GM23338 (cell line): ENCODE measurements around the gene EVI5L. TPM values are rescaled to one million over a fixed set of nuclear protein-coding genes. Genes with fewer than 3 reads are reported as not detected.

ENCODE experiments used
- ATAC-seq: fragments of 200-7000 bp; cut with Tn5 transposase; 3 replicates; pipeline ENCODE4 v1.9.1; 2020
- DNase-seq: peaks from one replicate; pipeline ENCODE4 v3.0.0-alpha.2; 2015; ENCODE audit warnings: low spot score
- H2AFZ ChIP-seq: fragments of 200-600 bp; sonication (generic); 2 replicates; pipeline ENCODE4 v1.8.0; 2016; ENCODE audit warnings: antibody characterized with exemption, mild to moderate bottlenecking, moderate library complexity
- H3F3A ChIP-seq: fragments of 200-600 bp; sonication (generic); replicated peaks from 2 replicates; pipeline ENCODE4 v1.8.0; 2017; ENCODE audit warnings: antibody characterized with exemption, mixed run types, low read depth
- H3K27ac ChIP-seq: fragments of 200-600 bp; sonication (generic); 2 replicates; pipeline ENCODE4 v1.6.1; 2016; ENCODE audit warnings: low read depth
- H3K27me3 ChIP-seq: fragments of 200-600 bp; sonication (generic); 2 replicates; pipeline ENCODE4 v1.8.0; 2016; ENCODE audit warnings: mild to moderate bottlenecking, mixed run types, moderate library complexity; ENCODE audit not compliant: insufficient read depth
- H3K36me3 ChIP-seq: fragments of 200-600 bp; sonication (generic); 2 replicates; pipeline ENCODE4 v1.8.0; 2016; ENCODE audit warnings: mild to moderate bottlenecking; ENCODE audit not compliant: insufficient read depth
- H3K4me1 ChIP-seq: fragments of 200-600 bp; sonication (generic); 2 replicates; pipeline ENCODE4 v1.8.0; 2016; ENCODE audit warnings: mild to moderate bottlenecking, moderate library complexity; ENCODE audit not compliant: insufficient read depth
- H3K4me2 ChIP-seq: fragments of 200-600 bp; sonication (generic); 2 replicates; pipeline ENCODE4 v1.7.1; 2017; ENCODE audit warnings: mixed run types
- H3K4me3 ChIP-seq: fragments of 200-600 bp; sonication (generic); 2 replicates; pipeline ENCODE4 v1.6.1; 2016; ENCODE audit warnings: mixed run types
- H3K79me2 ChIP-seq: fragments of 200-600 bp; sonication (generic); replicated peaks from 2 replicates; pipeline ENCODE4 v1.8.0; 2017; ENCODE audit warnings: mild to moderate bottlenecking; ENCODE audit not compliant: insufficient read depth
- H3K9me2 ChIP-seq: fragments of 200-600 bp; sonication (generic); 2 replicates; pipeline ENCODE4 v1.8.0; 2017; ENCODE audit not compliant: insufficient read depth
- H4K20me1 ChIP-seq: fragments of 200-600 bp; sonication (generic); replicated peaks from 2 replicates; pipeline ENCODE4 v1.8.0; 2017; ENCODE audit warnings: mild to moderate bottlenecking; ENCODE audit not compliant: insufficient read depth
- H3K27ac Mint-ChIP-seq: 2 replicates; pipeline ENCODE4 v1.8.0; 2020; ENCODE audit warnings: inconsistent platforms, mild to moderate bottlenecking, moderate library complexity, mixed read lengths
- H3K27me3 Mint-ChIP-seq: 3 replicates; pipeline ENCODE4 v1.8.0; 2022; ENCODE audit warnings: low read depth, mild to moderate bottlenecking, moderate library complexity, mixed read lengths, inconsistent platforms; ENCODE audit not compliant: insufficient read depth, poor library complexity
- H3K36me3 Mint-ChIP-seq: 3 replicates; pipeline ENCODE4 v1.8.0; 2021; ENCODE audit warnings: low read depth, mild to moderate bottlenecking, inconsistent platforms, moderate library complexity, mixed read lengths
- H3K4me1 Mint-ChIP-seq: 3 replicates; pipeline ENCODE4 v1.8.0; 2020; ENCODE audit warnings: mild to moderate bottlenecking, inconsistent platforms, mixed read lengths
- H3K4me3 Mint-ChIP-seq: 3 replicates; pipeline ENCODE4 v1.8.0; 2021; ENCODE audit warnings: moderate library complexity, mild to moderate bottlenecking, inconsistent platforms, mixed read lengths
- H3K9me3 Mint-ChIP-seq: 3 replicates; pipeline ENCODE4 v1.8.0; 2020; ENCODE audit warnings: moderate library complexity, mild to moderate bottlenecking, inconsistent platforms, mixed read lengths
- CREB1 ChIP-seq: fragments of 250-450 bp; sonication (Bioruptor Pico); IDR thresholded peaks from 2 replicates; pipeline ENCODE4 v1.5.0; 2020; ENCODE audit warnings: low read depth, mild to moderate bottlenecking, moderate library complexity
- JUNB ChIP-seq: IDR thresholded peaks from one replicate; pipeline ENCODE4 v1.6.1; 2016; ENCODE audit warnings: antibody characterized with exemption; ENCODE audit not compliant: unreplicated experiment
- NANOG ChIP-seq: IDR thresholded peaks from 2 replicates; pipeline ENCODE4 v1.6.1; 2016; ENCODE audit warnings: antibody characterized with exemption, borderline replicate concordance
- STAT1 ChIP-seq: IDR thresholded peaks from one replicate; pipeline ENCODE4 v1.6.1; 2016; ENCODE audit warnings: antibody characterized with exemption; ENCODE audit not compliant: unreplicated experiment
- ZNF114 ChIP-seq: fragments of 250-450 bp; sonication (Bioruptor Pico); IDR thresholded peaks from 2 replicates; pipeline ENCODE4 v1.5.0; 2020; ENCODE audit warnings: mild to moderate bottlenecking, moderate library complexity
- polyA plus RNA-seq: library from polyadenylated mRNA; unstranded; fragments of >200 nt; fragmentation: Nextera tagmentation; extraction: Ambion mirVana; gene quantifications from 2 replicates; pipeline ENCODE4 v1.2.1, GENCODE V29; 2016
- total RNA-seq: library from RNA; depleted of rRNA; stranded (reverse); fragments of >200 nt; shearing (Covaris generic); gene quantifications from 2 replicates; pipeline ENCODE4 v1.2.3, GENCODE V29; 2014
- TF ChIP-seq, protein P1 (sequence below): fragments of 250-450 bp; sonication (Bioruptor Pico); IDR thresholded peaks from 2 replicates; pipeline ENCODE4 v1.5.0; 2020; ENCODE audit warnings: mild to moderate bottlenecking, moderate library complexity
- TF ChIP-seq, protein P2 (sequence below): IDR thresholded peaks from one replicate; pipeline ENCODE4 v1.6.1; 2018; ENCODE audit warnings: antibody characterized with exemption; ENCODE audit not compliant: unreplicated experiment

EVI5L gene
- total and polyA plus RNA-seq, 2 experiments from 2014 or later = 4.5 to 16.2 TPM

- H3K4me3 Mint-ChIP-seq = peak overlapping the region; percentile 93
- Histone ChIP-seq H2AFZ (peak overlapping the region; percentile 92; the same call in 1 of the 2 replicates), H3K4me3 (peak overlapping the region; percentile 60), H3K27ac (no peak overlapping the region), H3K36me3 (no peaks in the 10 kb centered on the region), H3F3A (0 out of 2 replicates have a peak, but pooled peaks cover 3% of the 10 kb centered on the region), H3K27me3 (0 out of 2 replicates have a peak, but pooled peaks cover 6% of the 10 kb centered on the region), H3K4me2 (peak overlapping the region; percentile 84), H3K4me1 (peaks cover 8% of the 10 kb centered on the region), H3K9me2 (no peaks in the 10 kb centered on the region), H3K79me2 (no peaks in the 10 kb centered on the region), H4K20me1 (no peaks in the 10 kb centered on the region)
- ATAC-seq = peak; percentile 36
- TF ChIP-seq NANOG (no peak), JUNB (no peak), ZNF114 (CRISPR knock-in tag) (no peak), STAT1 (no peak), CREB1 (CRISPR knock-in tag) (no peak)
- TF ChIP-seq, protein P1, sequence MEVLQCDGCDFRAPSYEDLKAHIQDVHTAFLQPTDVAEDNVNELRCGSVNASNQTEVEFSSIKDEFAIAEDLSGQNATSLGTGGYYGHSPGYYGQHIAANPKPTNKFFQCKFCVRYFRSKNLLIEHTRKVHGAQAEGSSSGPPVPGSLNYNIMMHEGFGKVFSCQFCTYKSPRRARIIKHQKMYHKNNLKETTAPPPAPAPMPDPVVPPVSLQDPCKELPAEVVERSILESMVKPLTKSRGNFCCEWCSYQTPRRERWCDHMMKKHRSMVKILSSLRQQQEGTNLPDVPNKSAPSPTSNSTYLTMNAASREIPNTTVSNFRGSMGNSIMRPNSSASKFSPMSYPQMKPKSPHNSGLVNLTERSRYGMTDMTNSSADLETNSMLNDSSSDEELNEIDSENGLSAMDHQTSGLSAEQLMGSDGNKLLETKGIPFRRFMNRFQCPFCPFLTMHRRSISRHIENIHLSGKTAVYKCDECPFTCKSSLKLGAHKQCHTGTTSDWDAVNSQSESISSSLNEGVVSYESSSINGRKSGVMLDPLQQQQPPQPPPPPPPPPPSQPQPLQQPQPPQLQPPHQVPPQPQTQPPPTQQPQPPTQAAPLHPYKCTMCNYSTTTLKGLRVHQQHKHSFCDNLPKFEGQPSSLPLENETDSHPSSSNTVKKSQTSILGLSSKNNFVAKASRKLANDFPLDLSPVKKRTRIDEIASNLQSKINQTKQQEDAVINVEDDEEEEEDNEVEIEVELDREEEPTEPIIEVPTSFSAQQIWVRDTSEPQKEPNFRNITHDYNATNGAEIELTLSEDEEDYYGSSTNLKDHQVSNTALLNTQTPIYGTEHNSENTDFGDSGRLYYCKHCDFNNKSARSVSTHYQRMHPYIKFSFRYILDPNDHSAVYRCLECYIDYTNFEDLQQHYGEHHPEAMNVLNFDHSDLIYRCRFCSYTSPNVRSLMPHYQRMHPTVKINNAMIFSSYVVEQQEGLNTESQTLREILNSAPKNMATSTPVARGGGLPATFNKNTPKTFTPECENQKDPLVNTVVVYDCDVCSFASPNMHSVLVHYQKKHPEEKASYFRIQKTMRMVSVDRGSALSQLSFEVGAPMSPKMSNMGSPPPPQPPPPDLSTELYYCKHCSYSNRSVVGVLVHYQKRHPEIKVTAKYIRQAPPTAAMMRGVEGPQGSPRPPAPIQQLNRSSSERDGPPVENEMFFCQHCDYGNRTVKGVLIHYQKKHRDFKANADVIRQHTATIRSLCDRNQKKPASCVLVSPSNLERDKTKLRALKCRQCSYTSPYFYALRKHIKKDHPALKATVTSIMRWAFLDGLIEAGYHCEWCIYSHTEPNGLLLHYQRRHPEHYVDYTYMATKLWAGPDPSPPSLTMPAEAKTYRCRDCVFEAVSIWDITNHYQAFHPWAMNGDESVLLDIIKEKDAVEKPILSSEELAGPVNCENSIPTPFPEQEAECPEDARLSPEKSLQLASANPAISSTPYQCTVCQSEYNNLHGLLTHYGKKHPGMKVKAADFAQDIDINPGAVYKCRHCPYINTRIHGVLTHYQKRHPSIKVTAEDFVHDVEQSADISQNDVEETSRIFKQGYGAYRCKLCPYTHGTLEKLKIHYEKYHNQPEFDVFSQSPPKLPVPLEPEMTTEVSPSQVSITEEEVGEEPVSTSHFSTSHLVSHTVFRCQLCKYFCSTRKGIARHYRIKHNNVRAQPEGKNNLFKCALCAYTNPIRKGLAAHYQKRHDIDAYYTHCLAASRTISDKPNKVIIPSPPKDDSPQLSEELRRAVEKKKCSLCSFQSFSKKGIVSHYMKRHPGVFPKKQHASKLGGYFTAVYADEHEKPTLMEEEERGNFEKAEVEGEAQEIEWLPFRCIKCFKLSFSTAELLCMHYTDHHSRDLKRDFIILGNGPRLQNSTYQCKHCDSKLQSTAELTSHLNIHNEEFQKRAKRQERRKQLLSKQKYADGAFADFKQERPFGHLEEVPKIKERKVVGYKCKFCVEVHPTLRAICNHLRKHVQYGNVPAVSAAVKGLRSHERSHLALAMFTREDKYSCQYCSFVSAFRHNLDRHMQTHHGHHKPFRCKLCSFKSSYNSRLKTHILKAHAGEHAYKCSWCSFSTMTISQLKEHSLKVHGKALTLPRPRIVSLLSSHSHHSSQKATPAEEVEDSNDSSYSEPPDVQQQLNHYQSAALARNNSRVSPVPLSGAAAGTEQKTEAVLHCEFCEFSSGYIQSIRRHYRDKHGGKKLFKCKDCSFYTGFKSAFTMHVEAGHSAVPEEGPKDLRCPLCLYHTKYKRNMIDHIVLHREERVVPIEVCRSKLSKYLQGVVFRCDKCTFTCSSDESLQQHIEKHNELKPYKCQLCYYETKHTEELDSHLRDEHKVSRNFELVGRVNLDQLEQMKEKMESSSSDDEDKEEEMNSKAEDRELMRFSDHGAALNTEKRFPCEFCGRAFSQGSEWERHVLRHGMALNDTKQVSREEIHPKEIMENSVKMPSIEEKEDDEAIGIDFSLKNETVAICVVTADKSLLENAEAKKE (CRISPR knock-in tag) = no peak
- TF ChIP-seq, protein P2, sequence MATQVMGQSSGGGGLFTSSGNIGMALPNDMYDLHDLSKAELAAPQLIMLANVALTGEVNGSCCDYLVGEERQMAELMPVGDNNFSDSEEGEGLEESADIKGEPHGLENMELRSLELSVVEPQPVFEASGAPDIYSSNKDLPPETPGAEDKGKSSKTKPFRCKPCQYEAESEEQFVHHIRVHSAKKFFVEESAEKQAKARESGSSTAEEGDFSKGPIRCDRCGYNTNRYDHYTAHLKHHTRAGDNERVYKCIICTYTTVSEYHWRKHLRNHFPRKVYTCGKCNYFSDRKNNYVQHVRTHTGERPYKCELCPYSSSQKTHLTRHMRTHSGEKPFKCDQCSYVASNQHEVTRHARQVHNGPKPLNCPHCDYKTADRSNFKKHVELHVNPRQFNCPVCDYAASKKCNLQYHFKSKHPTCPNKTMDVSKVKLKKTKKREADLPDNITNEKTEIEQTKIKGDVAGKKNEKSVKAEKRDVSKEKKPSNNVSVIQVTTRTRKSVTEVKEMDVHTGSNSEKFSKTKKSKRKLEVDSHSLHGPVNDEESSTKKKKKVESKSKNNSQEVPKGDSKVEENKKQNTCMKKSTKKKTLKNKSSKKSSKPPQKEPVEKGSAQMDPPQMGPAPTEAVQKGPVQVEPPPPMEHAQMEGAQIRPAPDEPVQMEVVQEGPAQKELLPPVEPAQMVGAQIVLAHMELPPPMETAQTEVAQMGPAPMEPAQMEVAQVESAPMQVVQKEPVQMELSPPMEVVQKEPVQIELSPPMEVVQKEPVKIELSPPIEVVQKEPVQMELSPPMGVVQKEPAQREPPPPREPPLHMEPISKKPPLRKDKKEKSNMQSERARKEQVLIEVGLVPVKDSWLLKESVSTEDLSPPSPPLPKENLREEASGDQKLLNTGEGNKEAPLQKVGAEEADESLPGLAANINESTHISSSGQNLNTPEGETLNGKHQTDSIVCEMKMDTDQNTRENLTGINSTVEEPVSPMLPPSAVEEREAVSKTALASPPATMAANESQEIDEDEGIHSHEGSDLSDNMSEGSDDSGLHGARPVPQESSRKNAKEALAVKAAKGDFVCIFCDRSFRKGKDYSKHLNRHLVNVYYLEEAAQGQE = no peak
- H3K27ac Mint-ChIP-seq = peak overlapping the region; percentile 93
- H3K36me3 Mint-ChIP-seq = no peaks in the 10 kb centered on the region
- no peaks in the 10 kb centered on the region; the same call in 2 of the 3 replicates for H3K9me3 Mint-ChIP-seq
- H3K27me3 Mint-ChIP-seq = peaks cover 26% of the 10 kb centered on the region
- peaks cover 20% of the 10 kb centered on the region for H3K4me1 Mint-ChIP-seq
- no peak for DNase-seq
These were observed 875 bp upstream of the EVI5L start for GRCh38 chr19:7829166-7829520.
